Stomach smooth muscle (tissue), 2 donors: ENCODE measurements around the gene ISLR.

Experiments used
- H3K27ac ChIP-seq: one replicate; pipeline ENCODE4 v1.7.0; 2013; ENCODE audit warnings: mild to moderate bottlenecking, low read length, inconsistent platforms
- H3K27me3 ChIP-seq, 2 donors: one replicate each; pipeline ENCODE4 v1.7.0; 2013; ENCODE audit warnings: low read length in 2 of 2; ENCODE audit not compliant: insufficient read depth in 2 of 2, control insufficient read depth in 1 of 2
- H3K36me3 ChIP-seq, 2 donors: one replicate each; pipeline ENCODE4 v1.7.0; 2013; ENCODE audit warnings: low read length in 2 of 2; ENCODE audit not compliant: control insufficient read depth in 2 of 2, insufficient read depth in 2 of 2
- H3K4me1 ChIP-seq: one replicate; pipeline ENCODE4 v1.7.0; 2013; ENCODE audit warnings: low read length; ENCODE audit not compliant: control insufficient read depth, insufficient read depth
- H3K4me3 ChIP-seq, 2 donors: one replicate each; pipeline ENCODE4 v1.7.0; 2013; ENCODE audit warnings: low read length in 2 of 2
- H3K9ac ChIP-seq, 2 donors: one replicate each; pipeline ENCODE4 v1.7.0; 2013; ENCODE audit warnings: low read length in 2 of 2, mild to moderate bottlenecking in 1 of 2
- H3K9me3 ChIP-seq, 2 donors: one replicate each; pipeline ENCODE4 v1.7.0; 2013; ENCODE audit warnings: low read length in 2 of 2; ENCODE audit not compliant: control insufficient read depth in 2 of 2
- donor health status: healthy.
- donor health status: Pancreatic carcinoma.

The ISLR gene

GRCh38 chr15:74217907-74218885 is 44.7 kb downstream of the ISLR start:
- Histone ChIP-seq H3K27me3 (peaks cover 0 to 6% of the 10 kb centered on the region in 2 donors), H3K4me1 (peaks cover 2% of the 10 kb centered on the region), H3K27ac (no peak overlapping the region), H3K4me3 (no peak overlapping the region), H3K9me3 (no peaks in the 10 kb centered on the region), H3K9ac (no peak overlapping the region), H3K36me3 (no peaks in the 10 kb centered on the region)

- Histone ChIP-seq H3K9me3 (no peaks in the 10 kb centered on the region), H3K4me3 (no peak overlapping the region), H3K27me3 (peaks cover 0 to 4% of the 10 kb centered on the region in 2 donors), H3K9ac (no peak overlapping the region), H3K4me1 (peaks cover 2% of the 10 kb centered on the region), H3K27ac (no peak overlapping the region), H3K36me3 (no peaks in the 10 kb centered on the region)
Observed at GRCh38 chr15:74220475-74221248, 47.2 kb downstream of the ISLR start.

GRCh38 chr15:74221399-74222239 is 48.1 kb downstream of the ISLR start:
- peaks cover 3 to 8% of the 10 kb centered on the region in 2 donors for H3K27me3 ChIP-seq
- no peak overlapping the region for H3K27ac ChIP-seq
- H3K9ac ChIP-seq = no peak overlapping the region
- H3K4me1 ChIP-seq = peaks cover 2% of the 10 kb centered on the region
- no peak overlapping the region for H3K4me3 ChIP-seq
- no peaks in the 10 kb centered on the region for H3K36me3 ChIP-seq
- no peaks in the 10 kb centered on the region for H3K9me3 ChIP-seq

GRCh38 chr15:74222240-74223119 is 49.0 kb downstream of the ISLR start:
- Histone ChIP-seq H3K36me3 (no peaks in the 10 kb centered on the region), H3K4me3 (no peak overlapping the region), H3K27me3 (peaks cover 3 to 8% of the 10 kb centered on the region in 2 donors), H3K9me3 (no peaks in the 10 kb centered on the region), H3K9ac (no peak overlapping the region), H3K4me1 (peaks cover 2% of the 10 kb centered on the region), H3K27ac (no peak overlapping the region)

GRCh38 chr15:74225928-74226327 is 52.4 kb downstream of the ISLR start:
- no peaks in the 10 kb centered on the region for H3K9me3 ChIP-seq
- H3K9ac ChIP-seq = no peak overlapping the region
- H3K4me1 ChIP-seq = peaks cover 8% of the 10 kb centered on the region
- H3K36me3 ChIP-seq = no peaks in the 10 kb centered on the region
- no peak overlapping the region for H3K27ac ChIP-seq
- H3K27me3 ChIP-seq = peaks cover 3 to 7% of the 10 kb centered on the region in 2 donors
- H3K4me3 ChIP-seq = no peak overlapping the region
